Measurements from ENCODE around the gene TP53TG3C.
"Not testable (repeated sequence)": the region's sequence is repeated elsewhere in the genome, so short reads cannot be mapped to it uniquely, and the experiment has no call there.

Gene TP53TG3C

GRCh38 chr16:33193926-33194325 lies at the start of gene TP53TG3C:
Gene TP53TG3C (plus strand): TSS chr16:33194226. CDS start chr16:33194294, 68 bp downstream.
- not testable (repeated sequence) for DNase-seq (ENCODE audit: low read depth)
